ENCODE data around the gene PRKCZ.

PRKCZ gene

DNA sequence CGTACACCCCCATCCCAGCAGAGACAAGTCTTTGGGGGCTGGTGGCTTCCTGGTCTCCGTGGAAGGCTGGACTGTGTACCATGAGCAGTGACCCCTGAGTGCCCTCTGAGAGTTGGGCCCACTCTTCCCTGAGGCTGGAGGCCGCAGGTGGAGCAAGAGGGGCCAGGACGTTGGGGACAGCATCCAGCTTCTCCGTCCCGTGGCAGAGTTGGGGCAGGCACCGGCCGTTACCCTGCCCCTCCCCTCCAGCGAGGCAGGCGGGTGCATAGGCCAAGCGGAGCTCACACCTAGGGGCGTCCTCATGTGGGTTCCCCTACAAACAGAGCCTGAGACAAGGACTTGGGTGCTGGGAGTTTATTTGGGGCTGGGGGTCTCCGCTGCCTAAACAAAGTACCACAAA is 17.0 kb upstream of the PRKCZ start:
- H3K9me3 Mint-ChIP-seq, result no peaks in the 10 kb centered on the region
- H3K4me1 Mint-ChIP-seq, result no peaks in the 10 kb centered on the region
- no peak overlapping the region for H3K27ac Mint-ChIP-seq
- ATAC-seq, result no peak
- H3K27me3 Mint-ChIP-seq, result no peaks in the 10 kb centered on the region
- no peak for DNase-seq
- no peak overlapping the region for H3K4me3 Mint-ChIP-seq

DNA sequence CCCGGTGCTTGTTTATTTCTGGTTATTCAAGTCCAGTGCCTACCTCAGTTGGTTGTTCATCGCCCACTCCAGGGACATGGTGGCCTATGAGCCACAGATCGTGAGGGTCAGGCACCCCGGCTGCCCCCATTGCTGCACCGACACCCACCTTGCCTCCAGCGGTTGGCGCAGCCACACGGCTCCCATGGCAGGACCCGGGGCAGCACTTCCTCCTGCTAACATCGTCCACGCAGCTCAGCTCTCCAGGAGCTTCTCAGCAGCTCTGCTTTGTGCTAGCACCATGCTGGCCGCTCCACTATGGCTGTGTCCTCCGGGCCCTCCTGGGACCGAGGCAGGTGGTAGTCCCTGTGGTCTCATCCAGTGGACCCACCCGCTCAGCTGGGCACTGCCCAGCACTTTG is 13.9 kb upstream of the PRKCZ start:
- no peak overlapping the region for H3K4me3 Mint-ChIP-seq
- no peak overlapping the region for H3K27ac Mint-ChIP-seq
- ATAC-seq (no peak), DNase-seq (no peak)
- no peaks in the 10 kb centered on the region for H3K4me1 Mint-ChIP-seq
- no peaks in the 10 kb centered on the region for H3K27me3 Mint-ChIP-seq
- H3K9me3 Mint-ChIP-seq, result no peaks in the 10 kb centered on the region

DNA sequence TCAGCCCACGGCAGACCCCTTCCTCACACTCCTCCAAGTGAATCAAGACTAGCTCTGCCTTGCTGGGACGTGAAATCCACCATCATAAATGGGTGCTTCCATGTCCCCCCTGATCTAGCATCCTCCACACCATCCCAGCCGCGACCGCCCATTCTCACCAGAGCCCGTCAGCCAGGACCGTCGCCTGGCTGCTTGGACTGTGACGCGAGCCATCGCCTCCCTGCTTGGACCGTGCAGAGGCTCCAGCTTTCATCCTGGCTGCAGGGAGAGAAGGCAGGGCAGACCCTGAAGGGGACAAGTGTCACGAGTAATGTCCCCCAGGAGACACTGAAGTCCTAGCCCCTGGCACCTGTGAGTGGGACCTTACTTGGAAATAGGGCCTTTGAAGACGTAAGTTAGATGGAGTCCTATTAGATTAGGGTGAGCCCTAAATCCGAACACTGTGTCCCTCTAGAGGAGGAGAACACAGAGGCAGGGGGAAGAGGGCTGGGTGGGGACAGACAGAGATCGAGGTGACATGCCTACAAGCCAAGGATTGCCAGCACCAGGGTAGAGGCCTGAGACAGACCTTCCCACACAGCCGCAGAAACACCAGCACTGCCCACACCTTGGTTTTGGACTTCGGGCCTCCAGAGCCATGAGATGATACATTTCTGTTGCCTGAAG is 12.8 kb upstream of the PRKCZ start:
- ATAC-seq (no peak), DNase-seq (no peak)
- Mint-ChIP-seq H3K4me1 (no peaks in the 10 kb centered on the region), H3K9me3 (no peaks in the 10 kb centered on the region), H3K4me3 (no peak overlapping the region), H3K27ac (no peak overlapping the region), H3K27me3 (no peaks in the 10 kb centered on the region)

DNA sequence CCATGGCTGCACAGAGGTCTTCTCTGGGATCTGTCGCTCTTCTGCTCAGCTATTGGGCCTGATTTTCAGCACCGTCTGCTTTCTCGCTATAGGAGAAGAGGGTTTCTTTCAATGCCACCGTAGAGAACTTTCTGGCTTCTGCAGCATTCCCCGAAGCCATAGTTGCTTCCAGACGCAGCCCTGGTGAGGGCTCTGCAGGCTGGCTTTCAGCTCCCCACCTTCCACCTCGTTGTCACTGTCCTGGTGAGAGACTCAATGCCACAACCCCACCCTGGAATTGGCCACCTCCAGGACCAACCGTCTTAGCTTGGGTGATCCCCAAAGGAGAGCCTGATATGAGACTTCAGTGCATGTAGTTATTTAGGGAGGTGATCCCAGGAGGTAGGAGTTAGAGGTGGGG is 12.0 kb upstream of the PRKCZ start:
- H3K9me3 Mint-ChIP-seq, result no peaks in the 10 kb centered on the region
- ATAC-seq (no peak), DNase-seq (no peak)
- H3K4me3 Mint-ChIP-seq, result no peak overlapping the region
- no peaks in the 10 kb centered on the region for H3K4me1 Mint-ChIP-seq
- no peaks in the 10 kb centered on the region for H3K27me3 Mint-ChIP-seq
- H3K27ac Mint-ChIP-seq, result no peak overlapping the region

DNA sequence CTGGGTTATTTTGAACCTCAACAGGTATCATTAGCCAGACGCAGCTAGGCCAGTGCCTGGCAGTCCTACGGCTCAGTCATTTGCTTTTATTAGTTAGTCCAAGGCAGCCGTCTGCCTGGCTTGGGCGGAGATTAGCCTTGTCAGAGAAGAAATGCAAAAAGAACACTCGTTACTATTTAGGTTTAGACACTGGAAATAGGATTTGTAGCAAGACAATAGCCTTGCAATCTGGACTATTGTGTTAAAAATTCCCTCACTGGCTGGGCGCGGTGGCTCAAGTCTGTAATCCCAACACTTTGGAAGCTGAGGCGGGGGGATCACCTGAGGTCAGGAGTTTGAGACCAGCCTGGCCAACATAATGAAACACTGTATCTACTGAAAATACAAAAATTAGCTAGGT is 11.0 kb upstream of the PRKCZ start:
- peaks cover 7% of the 10 kb centered on the region for H3K4me1 Mint-ChIP-seq
- no peak for ATAC-seq
- H3K27me3 Mint-ChIP-seq, result no peaks in the 10 kb centered on the region
- no peak overlapping the region for H3K4me3 Mint-ChIP-seq
- H3K27ac Mint-ChIP-seq, result no peak overlapping the region
- no peak for DNase-seq
- no peaks in the 10 kb centered on the region for H3K9me3 Mint-ChIP-seq

DNA sequence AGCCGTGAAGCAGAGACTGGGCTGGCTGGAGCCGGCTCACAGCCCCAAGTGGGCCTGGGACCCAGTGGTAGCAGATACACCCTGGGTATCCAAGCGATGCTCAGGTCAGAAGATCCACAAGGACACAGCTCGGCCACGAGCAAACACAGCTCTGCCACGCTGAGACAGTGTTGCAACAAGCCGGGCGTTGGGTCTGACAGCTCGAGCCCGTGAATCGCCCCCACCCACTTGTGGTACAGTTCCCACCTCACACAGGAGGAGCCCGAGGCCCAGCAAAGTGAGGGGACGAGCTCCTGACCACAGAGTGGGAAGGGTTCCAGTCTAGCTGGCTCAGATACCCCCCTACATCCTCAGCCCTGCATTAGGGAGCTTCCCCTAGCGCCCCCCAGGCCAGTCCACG is 8.9 kb upstream of the PRKCZ start:
- Mint-ChIP-seq H3K9me3 (no peaks in the 10 kb centered on the region), H3K4me1 (peaks cover 27% of the 10 kb centered on the region), H3K27me3 (no peaks in the 10 kb centered on the region), H3K27ac (no peak overlapping the region), H3K4me3 (no peak overlapping the region)
- ATAC-seq (no peak), DNase-seq (no peak)

DNA sequence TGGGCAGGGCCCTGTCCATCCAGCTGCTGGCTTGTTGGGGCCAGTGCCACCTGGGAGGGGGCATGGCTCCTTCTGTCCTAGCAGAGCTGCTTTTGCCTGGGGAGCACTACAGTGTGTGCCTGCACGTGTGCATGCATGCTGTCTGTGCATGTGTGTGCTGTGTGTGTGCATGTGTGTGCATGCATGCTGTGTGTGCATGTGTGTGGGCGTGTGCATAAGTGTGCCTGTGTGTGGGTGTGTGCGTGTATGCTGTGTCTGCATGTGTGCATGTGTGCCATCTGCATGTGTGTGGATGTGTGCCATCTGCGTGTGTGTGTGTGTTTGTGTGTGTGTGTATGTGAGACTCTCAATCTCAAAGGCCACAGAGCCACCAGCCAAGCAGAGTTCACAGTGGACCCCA is 8.3 kb upstream of the PRKCZ start:
- ATAC-seq, result no peak
- DNase-seq, result no peak
- H3K9me3 Mint-ChIP-seq, result no peaks in the 10 kb centered on the region
- H3K27ac Mint-ChIP-seq, result no peak overlapping the region
- no peaks in the 10 kb centered on the region for H3K27me3 Mint-ChIP-seq
- H3K4me1 Mint-ChIP-seq, result peaks cover 31% of the 10 kb centered on the region
- no peak overlapping the region for H3K4me3 Mint-ChIP-seq

DNA sequence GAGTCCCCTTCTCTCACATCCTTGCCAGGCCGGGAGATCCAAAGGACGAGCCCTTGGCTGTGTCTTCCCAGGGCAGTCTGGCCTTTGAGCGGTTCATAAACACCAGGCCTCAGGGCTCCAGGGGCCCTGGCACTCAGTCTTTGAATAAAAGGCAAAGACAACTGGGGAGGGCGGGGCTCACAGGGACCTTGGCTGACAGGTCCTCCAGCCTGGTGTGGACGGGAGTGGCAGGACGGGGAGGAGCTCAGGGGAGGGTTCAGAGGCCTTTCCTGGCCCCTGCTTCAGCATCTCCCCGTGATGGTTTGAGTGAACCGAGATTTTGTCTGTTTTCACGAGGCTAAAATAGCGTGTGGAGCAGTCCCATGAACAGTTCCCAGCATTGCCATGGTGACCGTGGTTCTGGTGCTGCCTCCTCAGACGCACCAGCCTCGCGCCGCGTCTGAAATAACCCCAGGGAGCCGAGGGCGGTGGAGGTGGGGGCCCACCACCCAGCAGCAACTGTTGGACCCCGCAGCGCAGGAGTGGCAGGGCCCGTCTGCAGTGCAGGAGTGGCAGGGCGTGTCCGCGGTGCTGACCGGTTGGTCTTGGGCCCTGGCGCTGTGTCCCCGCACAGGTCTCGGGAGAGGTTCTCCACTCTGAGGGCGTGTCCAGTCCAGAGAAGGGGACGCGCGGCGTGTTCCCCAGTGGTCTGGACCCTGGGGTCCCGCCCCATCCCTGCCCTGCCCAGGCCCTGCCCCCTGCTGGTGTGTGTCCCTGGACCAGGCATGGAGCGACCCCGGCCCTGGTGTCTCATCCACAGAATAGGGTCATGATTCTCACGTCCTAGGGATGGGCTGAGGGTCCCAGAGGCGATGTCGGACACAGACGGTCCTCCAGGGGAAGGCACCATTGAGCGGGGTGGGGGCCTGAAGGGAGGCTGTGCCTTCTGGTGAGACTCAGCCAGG is 7.1 kb upstream of the PRKCZ start:
- Mint-ChIP-seq H3K27me3 (peaks cover 2% of the 10 kb centered on the region), H3K27ac (no peak overlapping the region), H3K9me3 (no peaks in the 10 kb centered on the region), H3K4me3 (no peak overlapping the region), H3K4me1 (peaks cover 31% of the 10 kb centered on the region)
- ATAC-seq (no peak), DNase-seq (no peak)

DNA sequence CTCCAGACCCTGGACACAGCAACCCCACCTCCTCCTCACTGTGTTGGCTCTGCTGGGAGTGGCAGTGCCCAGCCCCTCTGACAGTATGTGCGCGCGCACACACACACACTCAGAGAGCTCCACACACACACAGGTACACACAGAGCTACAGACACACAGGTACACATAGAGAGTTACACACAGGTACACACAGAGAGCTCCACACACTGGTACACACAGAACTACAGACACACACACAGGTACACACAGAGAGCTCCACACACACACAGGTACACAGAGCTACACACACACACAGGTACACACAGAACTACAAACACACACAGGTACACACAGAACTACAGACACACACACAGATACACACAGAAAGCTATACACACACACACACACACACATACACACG is 6.3 kb upstream of the PRKCZ start:
- Mint-ChIP-seq H3K27ac (peak overlapping the region in 1 of 2 donors; percentile 83), H3K9me3 (no peaks in the 10 kb centered on the region), H3K4me1 (peaks cover 39% of the 10 kb centered on the region), H3K27me3 (peaks cover 10% of the 10 kb centered on the region), H3K4me3 (peak overlapping the region; percentile 46 to 47)
- no peak for DNase-seq
- no peak for ATAC-seq

DNA sequence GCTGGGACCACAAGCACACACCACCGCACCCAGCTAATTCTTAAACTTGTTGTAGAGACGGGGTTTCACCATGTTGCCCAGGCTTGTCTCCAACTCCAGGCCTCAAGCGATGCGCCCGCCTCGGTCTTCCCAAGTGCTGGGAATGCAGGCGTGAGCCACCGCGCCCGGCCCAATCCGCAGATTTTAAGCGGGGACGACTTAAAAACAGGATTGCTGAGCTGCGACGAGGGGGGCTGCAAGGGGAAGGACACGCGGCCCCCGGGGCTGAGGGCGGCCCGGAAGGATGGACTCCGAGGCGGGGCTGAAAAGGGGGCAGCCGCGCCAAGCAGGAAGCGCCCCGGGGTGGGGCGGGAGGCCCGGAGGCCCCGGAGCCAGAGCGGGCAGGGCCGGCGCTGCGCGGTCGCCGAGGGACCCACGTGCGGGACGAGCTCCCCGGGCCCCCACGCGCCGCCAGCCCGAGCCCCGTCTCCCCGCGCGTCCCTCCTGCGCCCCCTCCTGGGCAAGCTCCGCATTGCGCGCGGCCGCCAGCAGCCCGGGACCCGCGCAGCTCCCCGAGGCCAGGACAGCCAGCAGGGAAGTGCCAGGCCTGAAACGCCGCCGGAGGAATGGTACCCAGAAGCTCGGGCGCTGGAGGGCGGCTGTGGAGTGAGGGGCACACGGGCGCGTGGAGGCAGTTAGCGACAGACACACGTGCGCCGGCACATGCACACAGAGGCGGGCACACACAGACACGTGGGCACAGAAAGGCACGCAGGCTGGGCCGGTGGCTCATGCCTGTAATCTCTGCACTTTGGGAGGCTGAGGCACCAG is 5.5 kb upstream of the PRKCZ start:
- H3K4me3 Mint-ChIP-seq, result peak overlapping the region; percentile 69 to 78

DNA sequence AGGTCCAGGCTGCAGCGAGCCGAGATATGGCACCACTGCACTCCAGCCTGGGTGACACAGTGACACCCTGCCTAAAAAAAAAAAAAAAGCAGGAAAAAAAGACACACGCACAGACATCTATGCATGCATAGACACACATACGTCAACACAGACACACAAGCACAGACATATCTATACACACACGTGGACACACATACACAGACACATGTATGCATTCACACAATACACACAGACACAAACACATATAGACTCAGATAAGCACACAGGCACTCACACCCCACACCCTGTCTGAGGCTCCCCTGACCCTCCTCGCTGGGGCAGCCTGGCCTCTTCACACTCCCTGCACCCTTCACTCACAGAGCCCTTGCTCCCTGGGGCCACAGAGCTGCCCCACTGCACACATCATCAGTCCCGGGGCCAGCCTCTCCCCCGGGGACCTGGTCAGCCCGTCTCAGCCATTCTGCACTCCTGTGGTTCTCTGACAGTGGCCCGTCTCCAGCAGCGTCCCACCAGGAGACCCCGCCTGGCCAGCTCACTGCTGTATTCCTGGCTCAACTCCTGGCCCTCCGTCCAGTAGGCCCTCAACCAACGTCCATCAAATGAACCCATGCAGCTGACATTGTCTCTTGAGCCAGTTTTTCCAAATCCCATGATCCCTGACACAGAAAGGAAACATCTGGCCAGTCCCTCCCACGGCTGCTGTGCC is 4.6 kb upstream of the PRKCZ start:
- ATAC-seq (no peak), DNase-seq (no peak)
- Mint-ChIP-seq H3K4me3 (peak overlapping the region; percentile 69 to 78), H3K9me3 (no peaks in the 10 kb centered on the region), H3K4me1 (peaks cover 47% of the 10 kb centered on the region), H3K27ac (no peak overlapping the region), H3K27me3 (peaks cover 17% of the 10 kb centered on the region)

More for the DNA sequence above, 5.5 kb upstream of the PRKCZ start:
- Mint-ChIP-seq H3K27ac (peak overlapping the region; percentile 27 to 69), H3K27me3 (peaks cover 17% of the 10 kb centered on the region), H3K9me3 (no peaks in the 10 kb centered on the region), H3K4me1 (peaks cover 47% of the 10 kb centered on the region)
- peak; percentile 85 to 86 for DNase-seq
- ATAC-seq, result peak; percentile 82

DNA sequence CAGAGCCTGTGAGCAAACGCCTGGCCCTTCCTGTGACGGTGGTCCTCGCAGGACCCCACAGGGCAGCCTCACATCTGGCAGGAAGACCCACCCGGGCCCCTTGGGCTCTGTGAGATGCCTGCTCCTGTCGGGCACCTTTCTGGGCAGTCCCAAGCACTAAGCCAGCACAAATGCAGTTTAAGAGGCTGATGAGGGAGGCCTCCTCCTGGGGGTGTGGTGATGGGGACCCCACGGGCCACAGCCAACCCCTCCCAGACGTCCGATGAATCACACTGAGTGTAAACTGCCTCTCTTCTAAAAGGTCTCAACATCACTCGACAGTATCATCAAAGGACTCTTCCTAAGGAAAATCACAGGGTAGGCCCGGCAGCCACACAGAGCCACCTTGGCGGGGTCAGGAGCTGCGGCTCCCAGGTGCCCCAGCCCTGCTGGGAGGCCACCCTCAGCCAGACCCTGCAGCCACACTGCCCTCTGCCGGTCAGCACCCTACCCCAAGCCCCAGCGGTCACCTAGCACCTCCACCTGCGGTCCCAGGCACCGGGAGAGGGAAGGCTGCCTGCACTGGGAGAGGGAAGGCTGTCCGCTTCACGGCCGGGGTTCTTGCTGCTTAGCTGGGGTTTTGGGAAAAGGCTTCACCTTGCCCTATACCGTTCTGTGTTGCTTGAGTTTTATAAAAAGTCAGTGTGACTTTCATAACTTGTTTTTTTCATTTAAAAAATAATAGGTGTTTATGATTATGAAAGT is 3.9 kb upstream of the PRKCZ start:
- Mint-ChIP-seq H3K4me3 (no peak overlapping the region), H3K27ac (no peak overlapping the region), H3K27me3 (peaks cover 17% of the 10 kb centered on the region), H3K9me3 (no peaks in the 10 kb centered on the region), H3K4me1 (peaks cover 49% of the 10 kb centered on the region)
- peak; percentile 50 to 62 for DNase-seq
- ATAC-seq, result no peak

DNA sequence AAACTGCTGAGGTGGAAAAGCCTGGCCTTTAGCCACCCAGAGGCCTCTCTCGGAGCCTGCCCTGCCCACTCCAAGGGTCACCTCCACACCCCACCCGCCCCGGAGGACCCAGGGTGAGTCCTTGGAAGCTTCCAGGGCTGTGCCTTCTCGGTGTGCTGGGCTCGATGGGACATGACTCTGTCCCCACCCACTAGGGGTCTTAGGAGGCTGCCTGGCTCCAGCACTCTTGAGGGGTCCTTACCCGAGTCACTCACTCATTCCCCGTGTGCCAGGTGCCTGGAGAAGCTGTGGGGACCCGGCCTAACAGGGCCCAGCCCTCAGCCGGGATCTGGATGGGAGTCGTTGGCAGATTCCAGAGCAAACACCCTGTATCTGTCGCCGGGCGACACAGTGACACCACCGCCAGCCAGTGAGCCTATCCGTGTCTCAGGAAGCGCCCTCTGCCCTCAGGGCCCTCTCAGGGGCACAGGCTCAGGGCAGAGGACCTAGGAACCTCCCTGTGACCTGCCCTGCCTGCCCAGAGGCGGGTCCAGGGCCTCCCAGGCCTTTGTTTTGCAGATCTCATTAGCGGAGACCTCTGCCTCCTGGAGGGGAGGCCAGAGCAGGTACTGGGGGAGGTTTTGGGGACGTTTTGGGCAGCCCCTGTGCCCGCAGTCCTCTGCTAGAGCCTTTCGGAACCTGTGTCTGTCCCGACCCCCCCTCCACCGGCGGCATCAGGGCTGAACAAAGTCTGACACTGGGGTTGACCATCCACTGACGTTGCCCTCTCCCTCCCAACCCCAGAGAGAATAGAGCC is 3.1 kb upstream of the PRKCZ start:
- Mint-ChIP-seq H3K27ac (no peak overlapping the region), H3K4me3 (no peak overlapping the region), H3K9me3 (no peaks in the 10 kb centered on the region), H3K4me1 (peaks cover 57% of the 10 kb centered on the region), H3K27me3 (peaks cover 17% of the 10 kb centered on the region)
- ATAC-seq (no peak), DNase-seq (no peak)

Measured in stimulated activated naive CD8-positive, alpha-beta T cell treated with anti-CD3 and anti-CD28 coated beads, Interleukin-15, amount 100 ng/mL, for 72 hours (primary cell).